ENCODE measurements around the gene DOCK9. TPM values are rescaled to one million over a fixed set of nuclear protein-coding genes. Genes with fewer than 3 reads are reported as not detected.

Gene DOCK9
- total and polyA plus RNA-seq, 9 of the 15 experiments (the other 6 are each of a cell fraction or from before 2014, with no cell fraction given): 3.5 to 25.3 (median 16.7) TPM

GRCh38 chr13:98800078-98800477 lies 177.8 kb downstream of the DOCK9 start:
- Histone ChIP-seq H3K4me1 (replicated peaks in 1 of 2; ENCODE audit: control insufficient read depth in 2 of 2, insufficient read depth in 2 of 2, low read length in 2 of 2) (peaks cover 7 to 14% of the 10 kb centered on the region in 2 experiments; a peak in 4 of 5 replicates), H4K20me1 (replicated peaks; ENCODE audit: control insufficient read depth, insufficient read depth, low read length) (no peaks in the 10 kb centered on the region), H3K9ac (ENCODE audit: insufficient read depth in 1 of 2, low read depth in 2 of 2, low read length in 2 of 2) (no peak overlapping the region), H3K27ac (ENCODE audit: extremely low read depth, low read depth, low read length) (no peak overlapping the region), H3K79me2 (ENCODE audit: control insufficient read depth, insufficient read depth, low read length) (no peaks in the 10 kb centered on the region), H3K9me3 (replicated peaks; ENCODE audit: control insufficient read depth, insufficient read depth, low read depth, low read length) (no peaks in the 10 kb centered on the region), H3K27me3 (ENCODE audit: control insufficient read depth in 2 of 2, insufficient read depth in 2 of 2, low read length in 2 of 2) (no peaks in the 10 kb centered on the region), H3K4me2 (ENCODE audit: insufficient read depth, low read length) (no peak overlapping the region), H3K36me3 (ENCODE audit: control insufficient read depth, insufficient read depth, low read length) (peaks cover 26% of the 10 kb centered on the region; the same call in 2 of the 3 replicates), H3K9me1 (ENCODE audit: control insufficient read depth, insufficient read depth, low read length) (no peaks in the 10 kb centered on the region), H2AFZ (ENCODE audit: low read depth, low read length) (no peak overlapping the region), H3K4me3 (no peak overlapping the region)
- DNase-seq (ENCODE audit: extremely low read depth in 1 of 4, low spot score in 3 of 4): no peak
- intact Hi-C loops (cut with micrococcal nuclease): no loop called here
- no peak for ATAC-seq
- no peak for FAIRE-seq
- ChIA-PET POLR2A (no interaction called here), CTCF (ENCODE audit: low intra/inter-chr PET ratio) (no interaction called here)
- 86% methylated on average over 8 of the region's 14 CpGs for WGBS (ENCODE audit: insufficient coverage, low coverage, missing lambda C conversion rate)
- no TSS peak for BruUV-seq (replicated peaks)
- TF ChIP-seq TRIM28 (IDR thresholded peaks at IDR 0.05) (no peak), HMGXB4 (CRISPR knock-in tag; IDR thresholded peaks at IDR 0.05) (no peak), GMEB1 (CRISPR knock-in tag; IDR thresholded peaks at IDR 0.05) (no peak)
- in situ Hi-C loops (cut with MboI): no loop called here

Measured in K562 (cell line).